Measurements from ENCODE around the gene RASSF5. TPM values are rescaled to one million over a fixed set of nuclear protein-coding genes. Genes with fewer than 3 reads are reported as not detected.
"Not testable (repeated sequence)": the region's sequence is repeated elsewhere in the genome, so short reads cannot be mapped to it uniquely, and the experiment has no call there.

RASSF5 gene
- total RNA-seq, 1 experiment from 2014 or later, result 6.1 TPM

- peak; percentile 73 for DNase-seq
- Mint-ChIP-seq H3K27ac (ENCODE audit: unreplicated experiment) (no peak overlapping the region), H3K9me3 (ENCODE audit: low read depth, unreplicated experiment) (no peaks in the 10 kb centered on the region), H3K4me3 (ENCODE audit: low read depth, unreplicated experiment) (no peak overlapping the region), H3K36me3 (ENCODE audit: insufficient read depth, unreplicated experiment) (peaks cover 50% of the 10 kb centered on the region), H3K27me3 (ENCODE audit: unreplicated experiment) (no peaks in the 10 kb centered on the region), H3K4me1 (ENCODE audit: low read depth, unreplicated experiment) (peaks cover 23% of the 10 kb centered on the region)
- peak; percentile 81 for TF ChIP-seq CTCF (IDR thresholded peaks at IDR 0.05; ENCODE audit: unreplicated experiment)
- intact Hi-C loops (cut with micrococcal nuclease; ENCODE audit: unreplicated experiment), result loop anchor here (5.0 kb wide), 2 partner anchors 103 to 183 kb away; no protein-coding TSS in a partner anchor
- no TSS peak for BruUV-seq (replicated peaks)
- CTCF ChIA-PET, result interaction anchor here (0.8 to 2.3 kb wide), 12 partner anchors 9 to 184 kb away, joined by 3 to 28 read pairs (median 5); partner anchors contain the start of gene IKBKE
Measured at GRCh38 chr1:206479183-206480125, 27.9 kb upstream of the RASSF5 start.

GRCh38 chr1:206480211-206480610 is 27.1 kb upstream of the RASSF5 start:
- peaks cover 23% of the 10 kb centered on the region for H3K4me1 Mint-ChIP-seq (ENCODE audit: low read depth, unreplicated experiment)
- intact Hi-C loops (cut with micrococcal nuclease; ENCODE audit: unreplicated experiment), result no loop called here

GRCh38 chr1:206482611-206483010 is 24.7 kb upstream of the RASSF5 start:
- Mint-ChIP-seq H3K27me3 (ENCODE audit: unreplicated experiment) (no peaks in the 10 kb centered on the region), H3K36me3 (ENCODE audit: insufficient read depth, unreplicated experiment) (peaks cover 26% of the 10 kb centered on the region), H3K9me3 (ENCODE audit: low read depth, unreplicated experiment) (no peaks in the 10 kb centered on the region), H3K4me3 (ENCODE audit: low read depth, unreplicated experiment) (no peak overlapping the region), H3K4me1 (ENCODE audit: low read depth, unreplicated experiment) (peaks cover 23% of the 10 kb centered on the region), H3K27ac (ENCODE audit: unreplicated experiment) (no peak overlapping the region)
- no peak for DNase-seq
- no peak for TF ChIP-seq CTCF (IDR thresholded peaks at IDR 0.05; ENCODE audit: unreplicated experiment)
- intact Hi-C loops (cut with micrococcal nuclease; ENCODE audit: unreplicated experiment), result no loop called here
- BruUV-seq (replicated peaks), result no TSS peak
- CTCF ChIA-PET, result interaction anchor here (1.3 kb wide), 1 partner anchor 12 kb away, joined by 6 read pairs; the partner anchor contains the start of gene IKBKE

More at GRCh38 chr1:206480211-206480610, 27.1 kb upstream of the RASSF5 start:
- Mint-ChIP-seq H3K36me3 (ENCODE audit: insufficient read depth, unreplicated experiment) (peaks cover 42% of the 10 kb centered on the region), H3K27ac (ENCODE audit: unreplicated experiment) (no peak overlapping the region), H3K27me3 (ENCODE audit: unreplicated experiment) (no peaks in the 10 kb centered on the region), H3K9me3 (ENCODE audit: low read depth, unreplicated experiment) (no peaks in the 10 kb centered on the region), H3K4me3 (ENCODE audit: low read depth, unreplicated experiment) (no peak overlapping the region)
- no peak for TF ChIP-seq CTCF (IDR thresholded peaks at IDR 0.05; ENCODE audit: unreplicated experiment)
- no peak for DNase-seq
- CTCF ChIA-PET, result interaction anchor here (1.2 to 2.3 kb wide), 5 partner anchors 10 to 184 kb away, joined by 3 to 28 read pairs (median 5); partner anchors contain the start of gene IKBKE
- no TSS peak for BruUV-seq (replicated peaks)

- BruUV-seq (replicated peaks); H3K27me3 Mint-ChIP-seq (ENCODE audit: unreplicated experiment); DNase-seq; H3K9me3 Mint-ChIP-seq (ENCODE audit: low read depth, unreplicated experiment); intact Hi-C loops (cut with micrococcal nuclease; ENCODE audit: unreplicated experiment); H3K27ac Mint-ChIP-seq (ENCODE audit: unreplicated experiment); H3K4me3 Mint-ChIP-seq (ENCODE audit: low read depth, unreplicated experiment); CTCF ChIA-PET: not testable (repeated sequence)
- Mint-ChIP-seq H3K4me1 (ENCODE audit: low read depth, unreplicated experiment) (peaks cover 23% of the 10 kb centered on the region), H3K36me3 (ENCODE audit: insufficient read depth, unreplicated experiment) (peaks cover 27% of the 10 kb centered on the region)
Measured at GRCh38 chr1:206483864-206484263, 23.5 kb upstream of the RASSF5 start.

All from Calu3 (cell line).